Endothelial cell of umbilical vein (primary cell): ENCODE results near the gene PTPRT.

Experiments used
- CTCF ChIP-seq, 2 donors: IDR thresholded peaks; 1 replicate in 1 of 2; 2 replicates in 1 of 2; pipeline ENCODE4 v1.5.1; 2011; ENCODE audit warnings: low read length in 2 of 2, mild to moderate bottlenecking in 2 of 2, moderate library complexity in 2 of 2, control low read depth in 1 of 2, inconsistent platforms in 1 of 2, low read depth in 1 of 2; ENCODE audit not compliant: insufficient read depth in 1 of 2; ENCODE audit errors: extremely low read depth in 1 of 2
- JUN ChIP-seq: IDR thresholded peaks from 2 replicates; pipeline ENCODE4 v1.6.1; 2011; ENCODE audit warnings: borderline replicate concordance, low read depth; ENCODE audit not compliant: insufficient read length, insufficient read depth
- POLR2A ChIP-seq: IDR thresholded peaks from 2 replicates; pipeline ENCODE4 v1.6.1; 2012; ENCODE audit warnings: low read depth, mild to moderate bottlenecking, control low read depth, low read length

- TF ChIP-seq POLR2A = no peak
- no peak for TF ChIP-seq JUN
- no peak for TF ChIP-seq CTCF (IDR thresholded peaks at IDR 0.05; ENCODE audit: extremely low read depth in 1 of 2, insufficient read depth in 1 of 2, low read depth in 1 of 2, low read length in 2 of 2)
Observed at GRCh38 chr20:42510686-42511085, 679.0 kb downstream of the PTPRT start.
